Endothelial cell of umbilical vein (primary cell): ENCODE data around the gene C4BPA. TPM values are rescaled to one million over a fixed set of nuclear protein-coding genes. Genes with fewer than 3 reads are reported as not detected.

Source experiments
- BruUV-seq: library from RNA; stranded (reverse); fragments of 400-500 nt; replicated peaks from 2 replicates; lab custom pipeline; 2021; lab: Mats Ljungman, UMichigan
- CTCF ChIA-PET: fragments of 300-600, 350-600 bp; sonication (Branson Sonifier 250); formaldehyde crosslinking; loops from one replicate; lab custom pipeline; 2021; ENCODE audit warnings: antibody characterized with exemption, inconsistent platforms; lab: Charles Lee
- POLR2A ChIA-PET: fragments of 300-600, 350-600 bp; sonication (Branson Sonifier 250); formaldehyde crosslinking; loops from one replicate; lab custom pipeline; 2021; ENCODE audit warnings: antibody characterized with exemption, inconsistent platforms; lab: Charles Lee
- DNase-seq: peaks from one replicate; pipeline ENCODE4 v3.0.0-alpha.2; 2011; ENCODE audit warnings: low read depth, low spot score
- FAIRE-seq: peaks from 2 replicates; lab custom pipeline; 2011; peaks lifted over from hg19 to GRCh38; lab: Jason Lieb, UNC
- H2AFZ ChIP-seq: 2 replicates; pipeline ENCODE4 v1.6.0; 2012; ENCODE audit warnings: low read depth, low read length, control low read depth, inconsistent platforms
- H3K27ac ChIP-seq: 2 replicates; pipeline ENCODE4 v1.5.1; 2011; ENCODE audit warnings: low read depth, mild to moderate bottlenecking, control low read depth, low read length, moderate library complexity; ENCODE audit not compliant: insufficient read depth
- H3K27me3 ChIP-seq, 2 experiments: 2 replicates each; pipeline versions ENCODE4 v1.6.0 to v1.6.1; 2011; ENCODE audit warnings: low read length in 2 of 2, mixed read lengths in 1 of 2; ENCODE audit not compliant: control insufficient read depth in 2 of 2, insufficient read depth in 2 of 2
- H3K36me3 ChIP-seq, 2 experiments: 2 replicates in 1 of 2; 3 replicates in 1 of 2; pipeline ENCODE4 v1.5.1; 2011; ENCODE audit warnings: low read length in 2 of 2, mild to moderate bottlenecking in 1 of 2, moderate library complexity in 1 of 2; ENCODE audit not compliant: control insufficient read depth in 2 of 2, insufficient read depth in 2 of 2; ENCODE audit errors: extremely low read depth in 1 of 2
- H3K4me1 ChIP-seq: 3 replicates; pipeline ENCODE4 v1.5.1; 2011; ENCODE audit warnings: mild to moderate bottlenecking, low read length; ENCODE audit not compliant: control insufficient read depth, insufficient read depth; ENCODE audit errors: extremely low read depth
- H3K4me2 ChIP-seq: 2 replicates; pipeline ENCODE4 v1.6.1; 2011; ENCODE audit warnings: low read length, control low read depth, mixed read lengths; ENCODE audit not compliant: insufficient read depth
- H3K4me3 ChIP-seq, 3 experiments: fragments of 200-600 bp in 1 of 3; sonication (generic), shearing (Covaris generic) in 1 of 3; replicated peaks in 1 of 3; 2 replicates each; pipeline ENCODE4 v1.5.1; 2011 to 2016; ENCODE audit warnings: control low read depth in 3 of 3, low read length in 3 of 3, mild to moderate bottlenecking in 2 of 3, inconsistent platforms in 1 of 3, low read depth in 1 of 3, moderate library complexity in 1 of 3; ENCODE audit not compliant: insufficient read depth in 1 of 3
- H3K79me2 ChIP-seq: 2 replicates; pipeline ENCODE4 v1.6.0; 2012; ENCODE audit warnings: low read length, inconsistent platforms; ENCODE audit not compliant: control insufficient read depth, insufficient read depth
- H3K9ac ChIP-seq: replicated peaks from 2 replicates; pipeline ENCODE3; 2011; ENCODE audit warnings: low read length, control low read depth; ENCODE audit not compliant: insufficient read depth; ENCODE audit errors: extremely low read depth
- H3K9me1 ChIP-seq: replicated peaks from 3 replicates; pipeline ENCODE4 v1.6.0; 2011; ENCODE audit warnings: mild to moderate bottlenecking, low read length; ENCODE audit not compliant: control insufficient read depth, insufficient read depth; ENCODE audit errors: extremely low read depth
- H3K9me3 ChIP-seq: replicated peaks from 2 replicates; pipeline ENCODE4 v1.5.1; 2012; ENCODE audit warnings: low read length, inconsistent platforms; ENCODE audit not compliant: control insufficient read depth, insufficient read depth
- H4K20me1 ChIP-seq: replicated peaks from 2 replicates; pipeline ENCODE3; 2011; ENCODE audit warnings: mild to moderate bottlenecking, low read length; ENCODE audit not compliant: control insufficient read depth, insufficient read depth; ENCODE audit errors: extremely low read depth
- CTCF ChIP-seq, 2 donors: IDR thresholded peaks; 1 replicate in 1 of 2; 2 replicates in 1 of 2; pipeline ENCODE4 v1.5.1; 2011; ENCODE audit warnings: low read length in 2 of 2, mild to moderate bottlenecking in 2 of 2, moderate library complexity in 2 of 2, control low read depth in 1 of 2, inconsistent platforms in 1 of 2, low read depth in 1 of 2; ENCODE audit not compliant: insufficient read depth in 1 of 2; ENCODE audit errors: extremely low read depth in 1 of 2
- FOS ChIP-seq: IDR thresholded peaks from 2 replicates; pipeline ENCODE4 v1.6.1; 2011; ENCODE audit warnings: mild to moderate bottlenecking, low read length, moderate library complexity, borderline replicate concordance; ENCODE audit not compliant: insufficient read depth
- GATA2 ChIP-seq: IDR thresholded peaks from 2 replicates; pipeline ENCODE4 v1.7.0; 2011; ENCODE audit warnings: low read depth, mild to moderate bottlenecking, moderate library complexity, mixed read lengths, low read length; ENCODE audit not compliant: insufficient read length, insufficient read depth
- MAX ChIP-seq: IDR thresholded peaks from 2 replicates; pipeline ENCODE4 v1.6.1; 2011; ENCODE audit not compliant: insufficient read depth, insufficient read length
- POLR2A ChIP-seq: IDR thresholded peaks from 2 replicates; pipeline ENCODE4 v1.6.1; 2012; ENCODE audit warnings: low read depth, mild to moderate bottlenecking, control low read depth, low read length
- POLR2AphosphoS5 ChIP-seq: IDR thresholded peaks from 2 replicates; pipeline ENCODE4 v1.6.1; 2012; ENCODE audit warnings: low read depth, mild to moderate bottlenecking, control low read depth, low read length, moderate library complexity; ENCODE audit not compliant: insufficient read depth
- dilution Hi-C: fragments of 300-500 bp; cut with MboI; formaldehyde crosslinking; loops from one replicate; pipeline ENCODE4 v1.15.0; 2019; ENCODE audit warnings: low sequenced_read_pairs; ENCODE audit not compliant: extremely low pct_ligation_motif_present
- intact Hi-C: fragments of 100-400 bp; cut with micrococcal nuclease; formaldehyde crosslinking; loops from one replicate; pipeline ENCODE4 v1.10.0; 2022
- polyA plus RNA-seq, 4 experiments: library from polyadenylated mRNA; depleted of rRNA in 3 of 4; stranded (reverse) in 3 of 4; unstranded in 1 of 4; fragments of >200 nt; gene quantifications; 2 replicates each; pipeline versions ENCODE4 v1.2.1 to v1.2.3, GENCODE V29; 2011 to 2012; ENCODE audit warnings: missing spikeins in 1 of 4
- total RNA-seq: library from RNA; stranded (reverse); gene quantifications from 2 replicates; pipeline ENCODE4 v1.2.3, GENCODE V29; 2021

Gene C4BPA
- total and polyA plus RNA-seq, 2 donors (not counting 3 experiments of a cell fraction or from before 2014, with no cell fraction given) = not detected

- Histone ChIP-seq H3K9me1 (no peaks in the 10 kb centered on the region), H3K4me2 (no peak overlapping the region), H2AFZ (no peak overlapping the region), H3K9ac (no peak overlapping the region), H3K79me2 (no peaks in the 10 kb centered on the region), H3K9me3 (no peaks in the 10 kb centered on the region), H4K20me1 (no peaks in the 10 kb centered on the region), H3K36me3 (no peaks in the 10 kb centered on the region), H3K4me3 (no peak overlapping the region), H3K4me1 (no peaks in the 10 kb centered on the region), H3K27me3 (peaks cover 0 to 6% of the 10 kb centered on the region in 2 experiments), H3K27ac (no peak overlapping the region)
- intact Hi-C loops (no loop called here), dilution Hi-C loops (no loop called here)
- BruUV-seq = no TSS peak
- FAIRE-seq (no peak), DNase-seq (no peak)
- TF ChIP-seq CTCF (IDR thresholded peaks at IDR 0.05; ENCODE audit: extremely low read depth in 1 of 2, insufficient read depth in 1 of 2, low read depth in 1 of 2, low read length in 2 of 2) (no peak), FOS (no peak), POLR2A (no peak), POLR2AphosphoS5 (no peak), MAX (no peak), GATA2 (no peak)
- ChIA-PET CTCF (interaction anchor here (1.4 kb wide), 1 partner anchor 13 kb away, joined by 4 read pairs; no protein-coding TSS in a partner anchor), POLR2A (no interaction called here)
Measured at GRCh38 chr1:207102659-207103058, 1.4 kb upstream of the C4BPA start.

- no peak overlapping the region for H3K27ac ChIP-seq
- no peak for FAIRE-seq
- H3K36me3 ChIP-seq = no peaks in the 10 kb centered on the region
- TF ChIP-seq POLR2AphosphoS5 (no peak), POLR2A (no peak)
- H2AFZ ChIP-seq = no peak overlapping the region
- no TSS peak for BruUV-seq
- intact Hi-C loops (no loop called here), dilution Hi-C loops (no loop called here)
- H3K9me3 ChIP-seq = no peaks in the 10 kb centered on the region
- DNase-seq = no peak
- no peaks in the 10 kb centered on the region for H3K9me1 ChIP-seq
- H3K27me3 ChIP-seq = peaks cover 0 to 3% of the 10 kb centered on the region in 2 experiments
- no peak overlapping the region for H3K4me2 ChIP-seq
- ChIA-PET POLR2A (no interaction called here), CTCF (no interaction called here)
- H3K79me2 ChIP-seq = no peaks in the 10 kb centered on the region
- H3K4me3 ChIP-seq = no peak overlapping the region
- H4K20me1 ChIP-seq = no peaks in the 10 kb centered on the region
- no peak overlapping the region for H3K9ac ChIP-seq
- H3K4me1 ChIP-seq = no peaks in the 10 kb centered on the region
Measured at GRCh38 chr1:207109004-207109403, 5.0 kb downstream of the C4BPA start.
